ENCODE data around the gene SH3PXD2B. TPM values are rescaled to one million over a fixed set of nuclear protein-coding genes. Genes with fewer than 3 reads are reported as not detected.

The SH3PXD2B gene
- total and polyA plus RNA-seq, 2 of the 4 experiments (the other 2 are of a cell fraction), result 8.2 to 14.4 TPM

- TF ChIP-seq ELK1 (IDR thresholded peaks at IDR 0.05; ENCODE audit: borderline replicate concordance, low read depth, low read length), result no peak
Measured at GRCh38 chr5:172490514-172491461, 36.5 kb upstream of the SH3PXD2B start (continued).

- H3K27ac ChIP-seq (ENCODE audit: insufficient read depth, low read length), result no peak overlapping the region
Measured at GRCh38 chr5:172488221-172488620, 33.9 kb upstream of the SH3PXD2B start.

More at GRCh38 chr5:172488221-172488620, 33.9 kb upstream of the SH3PXD2B start:
- Histone ChIP-seq H4K20me1 (ENCODE audit: insufficient read depth, low read length) (no peaks in the 10 kb centered on the region), H3K4me3 (ENCODE audit: insufficient read depth, low read depth, low read length) (no peak overlapping the region), H3K23ac (ENCODE audit: low read depth, low read length) (no peak overlapping the region), H2AK5ac (ENCODE audit: low read depth, low read length) (no peak overlapping the region), H3K14ac (replicated peaks; ENCODE audit: low read depth, low read length) (no peak overlapping the region), H4K5ac (ENCODE audit: low read depth, low read length) (no peak overlapping the region), H3K56ac (ENCODE audit: extremely low read depth, insufficient read depth, low read length) (no peak overlapping the region), H2BK20ac (ENCODE audit: low read depth, low read length) (no peak overlapping the region), H3K4me2 (ENCODE audit: low read depth, low read length) (no peak overlapping the region), H2AK9ac (replicated peaks; ENCODE audit: low read depth, low read length, poor library complexity) (no peak overlapping the region), H4K91ac (ENCODE audit: insufficient read depth, low read depth, low read length) (no peak overlapping the region), H2BK120ac (ENCODE audit: low read depth, low read length) (no peak overlapping the region), H3K4me1 (ENCODE audit: control insufficient read depth, insufficient read depth, low read length) (no peaks in the 10 kb centered on the region), H3K18ac (ENCODE audit: low read depth, low read length) (no peak overlapping the region), H3K9me3 (ENCODE audit: control insufficient read depth, insufficient read depth, low read length) (no peaks in the 10 kb centered on the region; the same call in 1 of the 2 replicates), H3K4ac (ENCODE audit: low read depth, low read length) (no peak overlapping the region), H3K9me1 (ENCODE audit: insufficient read depth, low read length) (peaks cover 5% of the 10 kb centered on the region; the same call in 1 of the 2 replicates), H2BK15ac (ENCODE audit: low read depth, low read length) (no peak overlapping the region), H3K9ac (ENCODE audit: low read depth, low read length) (no peak overlapping the region), H2BK5ac (ENCODE audit: low read depth, low read length, poor library complexity, severe bottlenecking) (no peak overlapping the region), H3K36me3 (ENCODE audit: control insufficient read depth, insufficient read depth, low read length) (no peaks in the 10 kb centered on the region), H3K27me3 (ENCODE audit: control insufficient read depth, insufficient read depth, low read length) (peaks cover 40% of the 10 kb centered on the region), H4K8ac (ENCODE audit: low read depth in 2 of 2, low read length in 2 of 2) (no peak overlapping the region), H2AFZ (replicated peaks; ENCODE audit: low read length, poor library complexity) (no peak overlapping the region), H3K79me1 (ENCODE audit: low read depth in 1 of 2, low read length in 2 of 2) (no peaks in the 10 kb centered on the region)
- in situ Hi-C loops (cut with MboI; ENCODE audit: low sequenced_read_pairs), result no loop called here
- ATAC-seq (ENCODE audit: low read depth) (no peak), DNase-seq (no peak)
- 68% methylated on average over 8 of the region's 14 CpGs; no CpG with 5 or more reads in 1 of the 2 experiments for WGBS, 2 experiments (ENCODE audit: extremely low coverage in 2 of 2, insufficient read length in 1 of 2)
- dilution Hi-C loops (cut with HindIII; ENCODE audit: low sequenced_read_pairs, unreplicated experiment), result no loop called here
- POLR2A ChIA-PET (ENCODE audit: unreplicated experiment), result no interaction called here
- TF ChIP-seq CEBPB (IDR thresholded peaks at IDR 0.05; ENCODE audit: low read depth, low read length) (no peak), POLR2A (IDR thresholded peaks at IDR 0.05; ENCODE audit: low read depth, low read length) (no peak), FOS (IDR thresholded peaks at IDR 0.05; ENCODE audit: low read depth, low read length) (no peak), RFX5 (IDR thresholded peaks at IDR 0.05; ENCODE audit: low read depth, low read length) (no peak), CHD1 (IDR thresholded peaks at IDR 0.05; ENCODE audit: low read depth, low read length) (no peak), BHLHE40 (IDR thresholded peaks at IDR 0.05; ENCODE audit: low read depth, low read length) (no peak), MXI1 (IDR thresholded peaks at IDR 0.05; ENCODE audit: borderline replicate concordance, low read depth, low read length) (no peak), MAZ (IDR thresholded peaks at IDR 0.05; ENCODE audit: borderline replicate concordance, low read depth, low read length) (no peak)
- no TSS peak for BruUV-seq (replicated peaks)
- intact Hi-C loops (cut with micrococcal nuclease), result no loop called here
- CTCF ChIA-PET, result no interaction called here

Data from IMR-90 (cell line).